SK-N-MC (cell line): Measurements from ENCODE around the gene UNC13C.

Source experiments
- EZH2 ChIP-seq: fragments of 200-600 bp; sonication (generic); IDR thresholded peaks from one replicate; pipeline ENCODE4 v1.6.1; 2017; ENCODE audit warnings: antibody characterized with exemption
- FOXP2 ChIP-seq: optimal IDR thresholded peaks from 2 replicates; pipeline ENCODE3; 2011; ENCODE audit warnings: mild to moderate bottlenecking, moderate library complexity; ENCODE audit not compliant: insufficient read depth; ENCODE audit errors: extremely low read length, control extremely low read depth
- POLR2AphosphoS5 ChIP-seq: IDR thresholded peaks from 2 replicates; pipeline ENCODE4 v1.6.1; 2012; ENCODE audit warnings: mild to moderate bottlenecking, low read depth, low read length, borderline replicate concordance

DNA sequence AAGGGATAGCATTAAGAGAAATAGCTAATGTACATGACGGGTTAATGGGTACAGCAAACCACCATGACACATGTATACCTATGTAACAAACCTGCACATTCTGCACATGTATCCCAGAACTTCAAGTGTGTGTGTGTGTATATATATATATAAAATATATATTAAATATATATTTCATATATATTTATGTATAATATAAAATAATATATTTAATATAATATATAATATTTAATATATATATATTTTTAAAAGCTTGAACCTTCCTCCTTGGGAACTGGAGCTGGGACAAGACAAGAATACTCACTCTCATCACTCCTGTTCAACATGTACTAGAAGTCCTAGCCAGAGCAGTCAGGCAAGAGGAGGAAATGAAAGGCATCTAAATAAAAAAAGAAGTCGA is 149.3 kb downstream of the UNC13C start:
- TF ChIP-seq POLR2AphosphoS5 (no peak), EZH2 (no peak), FOXP2 (no peak)
